IMR-90 (cell line): ENCODE results near the gene VCL. TPM values are rescaled to one million over a fixed set of nuclear protein-coding genes. Genes with fewer than 3 reads are reported as not detected.
A peak's percentile ranks its signal among the peaks of the same experiment; 100 is the strongest.

Source experiments
- ATAC-seq: fragments of 200-7000 bp; cut with Tn5 transposase; 2 replicates; pipeline ENCODE4 v1.9.1; 2020; ENCODE audit warnings: low read depth, mild to moderate bottlenecking, moderate library complexity
- BruUV-seq: library from RNA; stranded (reverse); fragments of 400-500 nt; replicated peaks from 2 replicates; lab custom pipeline; 2021; lab: Mats Ljungman, UMichigan
- CTCF ChIA-PET: fragments of 300-600 bp; formaldehyde crosslinking; extraction: SDS; loops from one replicate; lab custom pipeline; 2021; ENCODE audit warnings: antibody characterized with exemption; lab: Yijun Ruan, JAX
- POLR2A ChIA-PET: fragments of 300-600 bp; sonication (Branson Sonifier 250); formaldehyde crosslinking; loops from one replicate; lab custom pipeline; 2022; ENCODE audit warnings: antibody characterized with exemption; ENCODE audit not compliant: unreplicated experiment; lab: Charles Lee
- DNase-seq: peaks from one replicate; pipeline ENCODE4 v3.0.0; 2013
- H2AFZ ChIP-seq: replicated peaks from 2 replicates; pipeline ENCODE3; 2013; ENCODE audit warnings: low read length, mild to moderate bottlenecking; ENCODE audit not compliant: poor library complexity
- H2AK5ac ChIP-seq: 2 replicates; pipeline ENCODE4 v1.6.1; 2013; ENCODE audit warnings: low read depth, low read length, inconsistent platforms
- H2AK9ac ChIP-seq: replicated peaks from 2 replicates; pipeline ENCODE3; 2013; ENCODE audit warnings: mild to moderate bottlenecking, low read depth, low read length, moderate library complexity; ENCODE audit not compliant: poor library complexity
- H2BK120ac ChIP-seq: 2 replicates; pipeline ENCODE4 v1.6.1; 2013; ENCODE audit warnings: low read depth, low read length, inconsistent platforms
- H2BK15ac ChIP-seq: 3 replicates; pipeline ENCODE4 v1.6.1; 2013; ENCODE audit warnings: low read depth, low read length, inconsistent platforms
- H2BK20ac ChIP-seq: 2 replicates; pipeline ENCODE4 v1.6.1; 2013; ENCODE audit warnings: low read depth, mild to moderate bottlenecking, inconsistent platforms, low read length, moderate library complexity
- H2BK5ac ChIP-seq: 2 replicates; pipeline ENCODE4 v1.6.1; 2013; ENCODE audit warnings: mild to moderate bottlenecking, low read depth, low read length, inconsistent platforms; ENCODE audit not compliant: poor library complexity, severe bottlenecking
- H3K14ac ChIP-seq: replicated peaks from 2 replicates; pipeline ENCODE4 v1.6.1; 2013; ENCODE audit warnings: low read depth, low read length, inconsistent platforms
- H3K18ac ChIP-seq: 2 replicates; pipeline ENCODE4 v1.6.1; 2013; ENCODE audit warnings: low read depth, low read length, control low read depth
- H3K23ac ChIP-seq: 2 replicates; pipeline ENCODE4 v1.6.1; 2013; ENCODE audit warnings: low read depth, low read length, inconsistent platforms
- H3K27ac ChIP-seq: 2 replicates; pipeline ENCODE4 v1.5.1; 2013; ENCODE audit warnings: mild to moderate bottlenecking, control low read depth, low read length; ENCODE audit not compliant: insufficient read depth
- H3K27me3 ChIP-seq: 2 replicates; pipeline ENCODE4 v1.6.1; 2013; ENCODE audit warnings: low read length; ENCODE audit not compliant: control insufficient read depth, insufficient read depth
- H3K36me3 ChIP-seq: 2 replicates; pipeline ENCODE4 v1.6.1; 2013; ENCODE audit warnings: low read length, mixed read lengths; ENCODE audit not compliant: control insufficient read depth, insufficient read depth
- H3K4ac ChIP-seq: 2 replicates; pipeline ENCODE4 v1.6.1; 2013; ENCODE audit warnings: low read depth, low read length, inconsistent platforms
- H3K4me1 ChIP-seq: 2 replicates; pipeline ENCODE4 v1.6.1; 2013; ENCODE audit warnings: low read length, mixed read lengths; ENCODE audit not compliant: control insufficient read depth, insufficient read depth
- H3K4me2 ChIP-seq: 2 replicates; pipeline ENCODE4 v1.6.1; 2013; ENCODE audit warnings: low read depth, mild to moderate bottlenecking, control low read depth, low read length, moderate library complexity
- H3K4me3 ChIP-seq: 2 replicates; pipeline ENCODE4 v1.5.1; 2013; ENCODE audit warnings: low read depth, mild to moderate bottlenecking, control low read depth, low read length, moderate library complexity; ENCODE audit not compliant: insufficient read depth
- H3K56ac ChIP-seq: 2 replicates; pipeline ENCODE4 v1.6.1; 2013; ENCODE audit warnings: low read length, inconsistent platforms; ENCODE audit not compliant: insufficient read depth; ENCODE audit errors: extremely low read depth
- H3K79me1 ChIP-seq, 2 experiments: 2 replicates each; pipeline ENCODE4 v1.6.1; 2013; ENCODE audit warnings: low read length in 2 of 2, inconsistent platforms in 1 of 2, low read depth in 1 of 2
- H3K9ac ChIP-seq: 2 replicates; pipeline ENCODE4 v1.6.1; 2013; ENCODE audit warnings: low read depth, low read length, control low read depth
- H3K9me1 ChIP-seq: 2 replicates; pipeline ENCODE4 v1.6.1; 2013; ENCODE audit warnings: low read length, inconsistent platforms; ENCODE audit not compliant: insufficient read depth
- H3K9me3 ChIP-seq: 2 replicates; pipeline ENCODE4 v1.6.1; 2013; ENCODE audit warnings: low read length; ENCODE audit not compliant: control insufficient read depth, insufficient read depth
- H4K20me1 ChIP-seq: 2 replicates; pipeline ENCODE4 v1.6.1; 2013; ENCODE audit warnings: low read length, inconsistent platforms; ENCODE audit not compliant: insufficient read depth
- H4K5ac ChIP-seq: 2 replicates; pipeline ENCODE4 v1.6.1; 2013; ENCODE audit warnings: mild to moderate bottlenecking, low read depth, low read length, control low read depth
- H4K8ac ChIP-seq, 2 experiments: 2 replicates each; pipeline ENCODE4 v1.6.1; 2013; ENCODE audit warnings: low read depth in 2 of 2, low read length in 2 of 2, control low read depth in 1 of 2, inconsistent platforms in 1 of 2
- H4K91ac ChIP-seq: 2 replicates; pipeline ENCODE4 v1.6.1; 2013; ENCODE audit warnings: low read depth, low read length, inconsistent platforms; ENCODE audit not compliant: insufficient read depth
- BHLHE40 ChIP-seq: fragments of 150-350 bp; IDR thresholded peaks from 2 replicates; pipeline ENCODE4 v1.6.1; 2016; ENCODE audit warnings: mild to moderate bottlenecking, low read depth, low read length
- CEBPB ChIP-seq: IDR thresholded peaks from 2 replicates; pipeline ENCODE4 v1.6.1; 2012; ENCODE audit warnings: low read depth, low read length, improper control_type of control experiment
- MAFK ChIP-seq: IDR thresholded peaks from 2 replicates; pipeline ENCODE4 v1.6.1; 2012; ENCODE audit warnings: low read depth, low read length, improper control_type of control experiment
- MXI1 ChIP-seq: IDR thresholded peaks from 2 replicates; pipeline ENCODE4 v1.6.1; 2012; ENCODE audit warnings: low read depth, mild to moderate bottlenecking, low read length, moderate library complexity, borderline replicate concordance
- NFE2L2 ChIP-seq: fragments of 150-350 bp; IDR thresholded peaks from 2 replicates; pipeline ENCODE4 v1.6.1; 2016; ENCODE audit warnings: low read depth, mild to moderate bottlenecking, low read length
- RAD21 ChIP-seq: IDR thresholded peaks from 2 replicates; pipeline ENCODE4 v1.6.1; 2012; ENCODE audit warnings: low read length, improper control_type of control experiment
- SMC3 ChIP-seq: fragments of 150-350 bp; IDR thresholded peaks from 2 replicates; pipeline ENCODE4 v1.6.1; 2016; ENCODE audit warnings: low read depth, mild to moderate bottlenecking, antibody characterized with exemption, low read length, moderate library complexity
- WGBS, 2 experiments: methylation state at CpG; one replicate each; pipeline versions ENCODE4 v1.1.5 to v1.1.7; 2013; ENCODE audit warnings: missing lambda C conversion rate in 2 of 2; ENCODE audit not compliant: insufficient read length in 1 of 2; ENCODE audit errors: extremely low coverage in 2 of 2; 5-methylcytosine and 5-hydroxymethylcytosine counted together
- dilution Hi-C: fragments of 300-500 bp; cut with HindIII; formaldehyde crosslinking; loops from one replicate; pipeline ENCODE4 v1.14.3; 2018; ENCODE audit warnings: low sequenced_read_pairs; ENCODE audit not compliant: unreplicated experiment
- in situ Hi-C: fragments of 300-500 bp; cut with MboI; formaldehyde crosslinking; loops from 3 replicates; pipeline ENCODE4 v1.14.3; 2019; ENCODE audit warnings: low sequenced_read_pairs, inconsistent platforms, mixed read lengths
- intact Hi-C: fragments of 100-400 bp; cut with micrococcal nuclease; formaldehyde crosslinking; loops from 2 replicates; pipeline ENCODE4 v1.10.0; 2022
- polyA plus RNA-seq, 3 experiments: library from polyadenylated mRNA; depleted of rRNA; stranded (reverse); fragments of >200 nt; gene quantifications; 2 replicates each; pipeline ENCODE4 v1.2.3, GENCODE V29; 2012; ENCODE audit warnings: low replicate concordance in 1 of 3
- total RNA-seq: library from RNA; depleted of rRNA; stranded (reverse); fragments of >200 nt; gene quantifications from 2 replicates; pipeline ENCODE4 v1.2.3, GENCODE V29; 2012
- TF ChIP-seq, protein P1 (sequence below): conservative IDR thresholded peaks from 2 replicates; pipeline ENCODE4 v1.5.1; 2012; ENCODE audit warnings: mild to moderate bottlenecking, low read depth, low read length, improper control_type of control experiment
- TF ChIP-seq, protein P2 (sequence below): fragments of 150-350 bp; IDR thresholded peaks from 2 replicates; pipeline ENCODE4 v1.6.1; 2017; ENCODE audit warnings: mild to moderate bottlenecking, antibody characterized with exemption, low read length, low read depth

The VCL gene
- total and polyA plus RNA-seq, 2 of the 4 experiments (the other 2 are of a cell fraction), result 227 to 283 TPM

DNA sequence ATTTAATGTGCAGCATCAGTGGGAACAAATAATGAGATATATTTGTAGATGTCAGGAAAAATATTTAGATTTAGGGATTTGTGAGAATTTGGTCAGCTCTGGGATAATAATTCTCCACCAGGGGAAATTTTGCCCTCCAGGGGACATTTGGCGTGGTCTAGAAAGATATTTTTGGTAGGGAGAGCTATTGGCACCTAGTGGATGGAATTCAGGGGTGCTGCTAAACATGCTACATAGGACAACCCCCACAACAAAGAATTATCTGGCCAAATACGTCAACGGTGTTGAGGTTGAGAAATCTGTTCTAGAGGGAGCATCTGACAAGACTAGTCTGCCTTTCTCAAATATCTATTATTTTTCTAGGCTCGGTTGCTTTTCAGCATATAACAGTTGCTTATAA lies 155.2 kb downstream of the VCL start:
- Histone ChIP-seq H3K4me2 (no peak overlapping the region), H3K23ac (no peak overlapping the region), H3K79me1 (peaks cover 3 to 38% of the 10 kb centered on the region in 2 experiments), H2BK20ac (no peak overlapping the region), H3K9me3 (no peaks in the 10 kb centered on the region), H3K9ac (no peak overlapping the region), H2AK5ac (no peak overlapping the region), H3K36me3 (no peaks in the 10 kb centered on the region), H3K27ac (no peak overlapping the region), H2AFZ (no peak overlapping the region), H3K9me1 (no peaks in the 10 kb centered on the region), H4K20me1 (no peaks in the 10 kb centered on the region), H3K56ac (no peak overlapping the region), H4K8ac (no peak overlapping the region), H2BK120ac (no peak overlapping the region), H2BK15ac (no peak overlapping the region), H4K91ac (no peak overlapping the region), H3K4me3 (no peak overlapping the region), H3K27me3 (no peaks in the 10 kb centered on the region), H4K5ac (no peak overlapping the region), H2BK5ac (no peak overlapping the region), H3K14ac (no peak overlapping the region), H3K4me1 (peaks cover 3% of the 10 kb centered on the region; the same call in 1 of the 2 replicates), H3K18ac (no peak overlapping the region), H3K4ac (no peak overlapping the region), H2AK9ac (no peak overlapping the region)
- in situ Hi-C loops, result no loop called here
- CTCF ChIA-PET, result no interaction called here
- intact Hi-C loops, result loop anchor here (5.0 kb wide), 3 partner anchors 39 to 79 kb away; no protein-coding TSS in a partner anchor
- TF ChIP-seq NFE2L2 (no peak), MXI1 (no peak), BHLHE40 (no peak), MAFK (no peak), SMC3 (peak; percentile 14; the same call in 1 of the 2 replicates), CEBPB (0 out of 2 replicates have a peak, but pooled peaks have one; percentile 13), RAD21 (peak; percentile 31)
- TF ChIP-seq, protein P1, sequence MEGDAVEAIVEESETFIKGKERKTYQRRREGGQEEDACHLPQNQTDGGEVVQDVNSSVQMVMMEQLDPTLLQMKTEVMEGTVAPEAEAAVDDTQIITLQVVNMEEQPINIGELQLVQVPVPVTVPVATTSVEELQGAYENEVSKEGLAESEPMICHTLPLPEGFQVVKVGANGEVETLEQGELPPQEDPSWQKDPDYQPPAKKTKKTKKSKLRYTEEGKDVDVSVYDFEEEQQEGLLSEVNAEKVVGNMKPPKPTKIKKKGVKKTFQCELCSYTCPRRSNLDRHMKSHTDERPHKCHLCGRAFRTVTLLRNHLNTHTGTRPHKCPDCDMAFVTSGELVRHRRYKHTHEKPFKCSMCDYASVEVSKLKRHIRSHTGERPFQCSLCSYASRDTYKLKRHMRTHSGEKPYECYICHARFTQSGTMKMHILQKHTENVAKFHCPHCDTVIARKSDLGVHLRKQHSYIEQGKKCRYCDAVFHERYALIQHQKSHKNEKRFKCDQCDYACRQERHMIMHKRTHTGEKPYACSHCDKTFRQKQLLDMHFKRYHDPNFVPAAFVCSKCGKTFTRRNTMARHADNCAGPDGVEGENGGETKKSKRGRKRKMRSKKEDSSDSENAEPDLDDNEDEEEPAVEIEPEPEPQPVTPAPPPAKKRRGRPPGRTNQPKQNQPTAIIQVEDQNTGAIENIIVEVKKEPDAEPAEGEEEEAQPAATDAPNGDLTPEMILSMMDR, result peak; percentile 61
- TF ChIP-seq, protein P2, sequence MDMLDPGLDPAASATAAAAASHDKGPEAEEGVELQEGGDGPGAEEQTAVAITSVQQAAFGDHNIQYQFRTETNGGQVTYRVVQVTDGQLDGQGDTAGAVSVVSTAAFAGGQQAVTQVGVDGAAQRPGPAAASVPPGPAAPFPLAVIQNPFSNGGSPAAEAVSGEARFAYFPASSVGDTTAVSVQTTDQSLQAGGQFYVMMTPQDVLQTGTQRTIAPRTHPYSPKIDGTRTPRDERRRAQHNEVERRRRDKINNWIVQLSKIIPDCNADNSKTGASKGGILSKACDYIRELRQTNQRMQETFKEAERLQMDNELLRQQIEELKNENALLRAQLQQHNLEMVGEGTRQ, result no peak
- no CpG with 5 or more reads among the region's 4 CpGs for WGBS, 2 experiments
- DNase-seq (peak; percentile 66), ATAC-seq (no peak)
- dilution Hi-C loops, result no loop called here
- POLR2A ChIA-PET, result interaction anchor here (0.5 kb wide), 1 partner anchor 14 kb away, joined by 4 read pairs; no protein-coding TSS in a partner anchor
- BruUV-seq, result no TSS peak
